Endodermal cell (in vitro differentiated cells): ENCODE data around the gene C1orf174. TPM values are rescaled to one million over a fixed set of nuclear protein-coding genes. Genes with fewer than 3 reads are reported as not detected.

Experiments
- DNase-seq: peaks from one replicate; pipeline ENCODE4 v3.0.0-alpha.2; 2017
- H3K27ac ChIP-seq: 2 replicates; pipeline ENCODE4 v1.5.1; 2013; ENCODE audit warnings: mild to moderate bottlenecking, low read depth, low read length, moderate library complexity
- H3K27me3 ChIP-seq: 2 replicates; pipeline ENCODE4 v1.6.1; 2013; ENCODE audit warnings: mild to moderate bottlenecking, low read length, moderate library complexity; ENCODE audit not compliant: insufficient read depth, control insufficient read depth, poor library complexity, severe bottlenecking
- H3K36me3 ChIP-seq: 2 replicates; pipeline ENCODE4 v1.7.0; 2013; ENCODE audit warnings: mild to moderate bottlenecking, low read length, moderate library complexity; ENCODE audit not compliant: control insufficient read depth, insufficient read depth
- H3K4me1 ChIP-seq: one replicate; pipeline ENCODE4 v1.7.0; 2013; ENCODE audit warnings: low read length; ENCODE audit not compliant: control insufficient read depth, insufficient read depth
- H3K4me3 ChIP-seq: 2 replicates; pipeline ENCODE4 v1.5.1; 2013; ENCODE audit warnings: mild to moderate bottlenecking, low read length, moderate library complexity
- H3K9ac ChIP-seq: 2 replicates; pipeline ENCODE4 v1.6.1; 2013; ENCODE audit warnings: mild to moderate bottlenecking, low read length, moderate library complexity; ENCODE audit not compliant: poor library complexity, severe bottlenecking; ENCODE audit errors: extremely low read depth
- H3K9me3 ChIP-seq: 2 replicates; pipeline ENCODE4 v1.6.1; 2013; ENCODE audit warnings: mild to moderate bottlenecking, low read length, moderate library complexity; ENCODE audit not compliant: control insufficient read depth
- H3K27ac Mint-ChIP-seq: 2 replicates; pipeline ENCODE4 v1.8.0; 2020; ENCODE audit warnings: mixed read lengths
- H3K27me3 Mint-ChIP-seq: 2 replicates; pipeline ENCODE4 v1.8.0; 2021; ENCODE audit warnings: mild to moderate bottlenecking, mixed read lengths; ENCODE audit not compliant: insufficient read depth
- H3K36me3 Mint-ChIP-seq: 2 replicates; pipeline ENCODE4 v1.8.0; 2020; ENCODE audit warnings: low read depth, mixed read lengths
- H3K4me1 Mint-ChIP-seq: 2 replicates; pipeline ENCODE4 v1.8.0; 2020; ENCODE audit warnings: mixed read lengths
- H3K4me3 Mint-ChIP-seq: 2 replicates; pipeline ENCODE4 v1.8.0; 2020; ENCODE audit warnings: mild to moderate bottlenecking, moderate library complexity, mixed read lengths
- H3K9me3 Mint-ChIP-seq: 2 replicates; pipeline ENCODE4 v1.8.0; 2020; ENCODE audit warnings: mild to moderate bottlenecking, mixed read lengths
- CTCF ChIP-seq: fragments of 200-600 bp; sonication (generic); conservative IDR thresholded peaks from 2 replicates; pipeline ENCODE4 v1.5.0; 2021; ENCODE audit warnings: antibody characterized with exemption, mild to moderate bottlenecking
- WGBS, 2 experiments: methylation state at CpG; one replicate each; pipeline versions ENCODE4 v1.1.5 to v1.1.7; 2013; ENCODE audit warnings: missing lambda C conversion rate in 2 of 2, mixed read lengths in 1 of 2; ENCODE audit not compliant: insufficient coverage in 1 of 2, insufficient read length in 1 of 2; 5-methylcytosine and 5-hydroxymethylcytosine counted together
- total RNA-seq, 2 donors: library from RNA; stranded (reverse); fragmentation: NEBNext Ultra II Directional in 1 of 2; extraction: Animal tissue kit (Norgen Biotek cat#: 25700) in 1 of 2; gene quantifications; 2 replicates in 1 of 2; 3 replicates in 1 of 2; pipeline ENCODE4 v1.2.1, GENCODE V29; 2021

Gene C1orf174
- total RNA-seq, 2 donors from 2014 or later: 28.4 to 38.4 TPM

- no peaks in the 10 kb centered on the region for H3K27me3 ChIP-seq
- H3K9me3 ChIP-seq: peaks cover 4% of the 10 kb centered on the region
- Mint-ChIP-seq H3K27ac (no peak overlapping the region), H3K9me3 (peaks cover 4% of the 10 kb centered on the region), H3K4me1 (peaks cover 4% of the 10 kb centered on the region), H3K27me3 (no peaks in the 10 kb centered on the region), H3K36me3 (peaks cover 66% of the 10 kb centered on the region), H3K4me3 (no peak overlapping the region)
- no peak overlapping the region for H3K4me3 ChIP-seq
- no peak overlapping the region for H3K27ac ChIP-seq
- peaks cover 43% of the 10 kb centered on the region for H3K36me3 ChIP-seq
- TF ChIP-seq CTCF: no peak
- no peaks in the 10 kb centered on the region for H3K4me1 ChIP-seq
- DNase-seq: no peak
- H3K9ac ChIP-seq: no peak overlapping the region
- WGBS, 2 experiments: 97 to 100% methylated on average over 3 to 9 of the region's 9 CpGs
Observed at GRCh38 chr1:3842912-3843311, 57.2 kb downstream of the C1orf174 start.

GRCh38 chr1:3841491-3841890 lies 58.6 kb downstream of the C1orf174 start:
- Histone ChIP-seq H3K4me3 (no peak overlapping the region), H3K9ac (no peak overlapping the region), H3K9me3 (peaks cover 15% of the 10 kb centered on the region), H3K36me3 (peaks cover 43% of the 10 kb centered on the region), H3K27me3 (no peaks in the 10 kb centered on the region), H3K27ac (no peak overlapping the region), H3K4me1 (no peaks in the 10 kb centered on the region)
- DNase-seq: no peak
- WGBS, 2 experiments: 94 to 96% methylated on average over 5 to 7 of the region's 7 CpGs
- no peak for TF ChIP-seq CTCF
- no peaks in the 10 kb centered on the region for H3K27me3 Mint-ChIP-seq
- peaks cover 70% of the 10 kb centered on the region for H3K36me3 Mint-ChIP-seq
- H3K4me1 Mint-ChIP-seq: peaks cover under 1% of the 10 kb centered on the region
- peaks cover 12% of the 10 kb centered on the region for H3K9me3 Mint-ChIP-seq
- H3K27ac Mint-ChIP-seq: no peak overlapping the region
- H3K4me3 Mint-ChIP-seq: no peak overlapping the region

Other genes with a start within 250 kb of the C1orf174 start
- gene TP73, start 247.8 kb downstream of the C1orf174 start, total RNA-seq: 1 to 10 TPM; 3.4 to 3.5 TPM
- not detected for gene CCDC27, start 147.8 kb downstream of the C1orf174 start, total RNA-seq
- 10 to 100 TPM; 11.1 to 15.0 TPM for gene SMIM1, start 127.5 kb downstream of the C1orf174 start, total RNA-seq
- gene LRRC47, start 103.8 kb downstream of the C1orf174 start, total RNA-seq: 10 to 100 TPM; 49.9 to 59.7 TPM
- 10 to 100 TPM; 34.2 to 47.5 TPM for gene CEP104, start 43.1 kb downstream of the C1orf174 start, total RNA-seq
- 1 to 10 TPM; 7.2 to 7.6 TPM for gene DFFB, start 42.8 kb downstream of the C1orf174 start, total RNA-seq